Urothelium cell line (cell line): ENCODE results near the gene CAMK1D.
"Not testable (repeated sequence)": the region's sequence is repeated elsewhere in the genome, so short reads cannot be mapped to it uniquely, and the experiment has no call there.

Experiments
- DNase-seq: peaks from one replicate; pipeline ENCODE4 v3.0.0; 2011; ENCODE audit warnings: low spot score, mixed read lengths
- FAIRE-seq: peaks from 2 replicates; lab custom pipeline; 2011; peaks lifted over from hg19 to GRCh38; lab: Jason Lieb, UNC

CAMK1D gene

DNA sequence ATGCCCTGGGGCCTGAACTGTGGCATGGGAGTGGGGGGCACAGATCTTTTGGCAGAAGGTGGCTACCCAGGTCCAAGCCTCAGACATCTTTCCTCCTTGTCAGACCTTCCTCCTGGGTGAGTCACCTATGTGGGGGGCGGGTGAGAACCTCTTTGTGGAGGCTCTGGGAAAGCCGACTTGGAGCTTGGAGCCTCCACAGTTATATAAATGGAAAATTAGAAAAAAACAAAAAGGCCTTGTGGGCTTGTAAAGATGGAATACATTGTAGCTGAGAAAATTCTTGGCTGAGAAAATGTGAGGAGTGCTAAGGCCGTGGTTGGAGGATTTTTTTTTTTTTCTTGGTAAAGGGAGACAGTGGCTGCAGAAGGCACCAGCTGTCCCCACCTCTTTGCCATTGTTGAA, 359.7 kb downstream of the CAMK1D start:
- peak; percentile 37 for FAIRE-seq
- peak; percentile 70 for DNase-seq

DNA sequence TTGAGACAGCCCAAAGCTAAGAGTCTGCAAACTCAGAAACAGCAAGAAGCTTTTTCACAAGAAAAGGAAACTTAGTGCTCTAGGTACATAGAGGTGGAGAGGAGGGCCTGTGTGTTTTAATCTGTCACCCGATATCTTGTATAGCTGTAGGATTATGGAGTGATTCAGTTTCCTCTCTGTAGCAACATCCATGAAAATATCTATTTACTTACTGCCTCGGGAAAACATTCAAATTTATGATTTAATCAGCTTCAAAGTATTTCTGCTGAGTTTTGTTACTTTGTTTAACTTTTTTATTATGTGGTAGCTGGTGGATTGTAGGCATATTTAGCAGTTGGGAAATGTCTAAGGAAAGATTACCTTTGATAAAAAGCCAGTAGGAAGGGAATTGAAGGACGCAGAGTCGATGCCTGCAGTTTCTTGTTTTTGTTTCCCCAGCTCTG, 360.2 kb downstream of the CAMK1D start:
- FAIRE-seq, result no peak
- DNase-seq, result no peak

- no peak for FAIRE-seq
- no peak for DNase-seq
Measured at GRCh38 chr10:12710157-12710556, 360.8 kb downstream of the CAMK1D start.

GRCh38 chr10:12710594-12711349, 361.4 kb downstream of the CAMK1D start:
- peak; percentile 76 for DNase-seq
- no peak for FAIRE-seq

DNA sequence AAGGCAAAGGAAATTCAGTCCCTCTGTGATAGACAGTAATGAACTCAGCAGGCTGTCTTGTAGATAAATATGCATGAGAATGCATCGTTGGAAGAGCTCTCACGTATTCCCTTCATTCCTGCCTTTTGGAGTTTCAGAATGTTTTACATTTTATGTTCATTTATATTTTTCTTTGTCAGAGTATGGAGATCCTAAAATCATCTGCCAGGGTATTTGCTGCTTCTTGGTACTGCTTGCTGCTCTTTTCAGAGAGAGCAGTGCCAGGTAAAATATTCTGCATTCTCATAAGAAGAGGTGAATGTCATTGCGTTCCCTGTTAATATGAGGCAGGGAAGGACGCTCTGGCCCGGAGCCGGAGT, 362.0 kb downstream of the CAMK1D start:
- no peak for DNase-seq
- no peak for FAIRE-seq

- DNase-seq (no peak), FAIRE-seq (no peak)
Measured at GRCh38 chr10:12712293-12712983, 363.1 kb downstream of the CAMK1D start.

- not testable (repeated sequence) for FAIRE-seq, DNase-seq
Measured at GRCh38 chr10:12712984-12713316, 363.6 kb downstream of the CAMK1D start.

DNA sequence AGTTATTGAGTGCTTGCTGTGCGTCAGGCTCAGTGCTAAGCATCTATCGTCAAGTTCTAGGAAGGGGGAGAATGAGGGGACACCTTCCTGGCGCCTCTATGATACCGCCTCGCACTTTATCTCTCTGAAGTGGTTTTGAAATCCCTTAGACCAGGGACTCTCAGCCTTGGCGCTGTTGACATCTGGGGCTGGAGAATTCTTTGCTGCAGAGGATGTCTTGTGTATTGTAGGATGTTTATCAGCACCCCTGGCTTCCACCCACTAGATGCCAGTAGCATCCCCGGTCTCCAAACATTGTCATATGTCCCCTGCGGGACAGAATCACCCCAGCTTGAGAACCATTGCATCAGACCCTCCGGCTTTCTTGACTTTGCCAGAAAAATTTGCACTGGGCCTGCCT, 366.7 kb downstream of the CAMK1D start:
- FAIRE-seq (no peak), DNase-seq (no peak)

- FAIRE-seq (no peak), DNase-seq (no peak)
Measured at GRCh38 chr10:12717981-12718707, 368.8 kb downstream of the CAMK1D start.

DNA sequence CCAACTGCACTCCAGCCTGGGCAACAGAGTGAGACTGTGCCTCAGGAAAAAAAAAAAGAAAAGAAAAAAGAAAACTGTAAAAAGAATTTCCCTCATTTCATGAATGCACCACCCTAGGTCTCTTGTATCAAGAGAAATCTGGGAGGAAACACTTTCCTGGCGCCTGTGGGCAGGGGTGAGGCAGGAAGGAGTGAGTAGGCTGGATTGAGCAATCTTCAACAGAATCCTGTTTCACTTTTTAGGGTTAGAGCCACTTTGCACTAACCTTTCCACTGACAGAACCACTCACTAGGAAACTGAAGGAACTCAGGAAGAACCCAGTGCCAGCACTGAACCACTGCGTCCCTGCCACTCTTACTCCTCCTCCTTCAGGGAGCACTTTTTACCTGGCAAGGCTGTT, 370.0 kb downstream of the CAMK1D start:
- FAIRE-seq, result no peak
- no peak for DNase-seq

- DNase-seq, result peak; percentile 76
- FAIRE-seq, result no peak
Measured at GRCh38 chr10:12720217-12720981, 371.1 kb downstream of the CAMK1D start.

DNA sequence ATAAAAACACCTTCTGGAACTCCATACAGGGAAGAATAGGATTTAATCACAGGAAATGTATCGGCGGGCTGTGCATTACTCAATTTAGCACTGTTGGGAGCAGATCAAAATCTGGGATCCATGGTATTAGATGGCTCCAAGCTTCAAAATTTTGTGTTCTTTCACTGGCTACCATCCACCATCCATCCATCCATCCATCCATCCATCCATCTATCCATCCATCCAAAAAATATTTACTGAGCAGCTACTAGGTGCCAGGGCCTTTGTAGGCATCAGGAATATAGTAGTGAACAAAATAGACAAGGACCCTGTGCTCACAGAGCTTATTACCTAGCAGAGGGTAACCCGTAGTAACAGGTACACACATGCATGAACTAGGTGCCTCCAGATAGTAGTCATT, 372.0 kb downstream of the CAMK1D start:
- DNase-seq, result no peak
- FAIRE-seq, result no peak

- DNase-seq, result no peak
- FAIRE-seq, result no peak
Measured at GRCh38 chr10:12723220-12723619, 373.9 kb downstream of the CAMK1D start.

GRCh38 chr10:12724807-12725579, 375.6 kb downstream of the CAMK1D start:
- no peak for DNase-seq
- FAIRE-seq, result no peak

DNA sequence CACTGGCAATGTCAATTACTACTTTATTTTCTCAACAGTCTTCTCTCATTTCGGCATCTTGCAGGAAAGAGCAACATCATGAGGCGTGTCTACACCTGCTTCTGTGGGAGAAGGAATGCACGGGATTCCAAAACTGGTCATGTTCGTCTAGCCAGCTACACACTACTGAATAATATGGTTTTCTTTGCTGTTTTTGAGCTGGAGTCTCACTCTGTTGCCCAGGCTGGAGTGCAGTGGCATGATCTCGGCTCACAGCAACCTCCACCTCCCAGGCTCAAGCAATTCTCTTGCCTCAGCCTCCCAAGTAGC, 376.2 kb downstream of the CAMK1D start:
- not testable (repeated sequence) for DNase-seq, FAIRE-seq

- DNase-seq (no peak), FAIRE-seq (peak; percentile 65)
Measured at GRCh38 chr10:12726971-12727831, 377.9 kb downstream of the CAMK1D start.

DNA sequence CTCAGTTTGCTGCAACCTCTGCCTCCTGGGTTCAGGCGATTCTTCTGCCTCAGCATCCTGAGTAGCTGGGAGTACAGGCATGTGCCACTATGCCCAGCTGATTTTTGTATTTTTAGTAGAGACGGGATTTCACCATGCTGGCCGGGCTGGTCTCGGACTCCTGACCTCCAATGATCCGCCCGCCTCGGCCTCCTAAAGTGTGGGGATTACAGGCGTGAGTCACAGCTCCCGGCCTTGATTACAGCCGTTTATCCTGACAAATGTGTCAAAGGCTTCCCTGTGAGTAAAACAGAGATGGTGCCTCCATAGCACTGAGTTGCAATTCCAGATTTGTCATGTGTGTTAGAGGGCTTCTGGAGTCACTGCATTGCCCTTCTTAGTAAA, 378.5 kb downstream of the CAMK1D start:
- FAIRE-seq (peak; percentile 9), DNase-seq (no peak)

GRCh38 chr10:12728494-12728893, 379.1 kb downstream of the CAMK1D start:
- FAIRE-seq (no peak), DNase-seq (no peak)

DNA sequence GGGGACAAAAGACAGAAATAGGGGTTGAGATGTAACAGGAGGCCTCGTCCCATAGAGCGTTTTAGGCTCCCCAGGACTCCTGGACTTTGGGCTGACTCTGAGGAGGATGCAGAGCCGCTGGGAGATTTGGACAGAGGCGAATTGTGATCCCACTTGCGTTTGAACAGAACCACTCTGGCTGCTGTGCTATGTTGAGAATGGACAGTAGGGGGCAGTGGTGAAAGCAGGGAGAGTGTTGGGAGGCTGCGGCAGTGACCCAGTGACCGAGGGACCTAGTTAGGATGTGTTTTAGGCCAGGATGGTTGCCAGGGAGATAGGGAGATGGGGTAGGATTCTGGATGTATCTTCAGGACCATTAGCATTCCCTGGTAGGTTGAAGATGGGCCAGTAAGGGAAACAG, 380.5 kb downstream of the CAMK1D start:
- FAIRE-seq (peak; percentile 48), DNase-seq (no peak)
